ENCODE data around the gene AK5.

AK5 gene

GRCh38 chr1:77412820-77413530 lies 131.2 kb downstream of the AK5 start:
- Histone ChIP-seq H3K4me2 (ENCODE audit: low read depth, low read length, poor library complexity, severe bottlenecking) (no peak overlapping the region), H3K79me2 (ENCODE audit: insufficient read depth, low read length) (no peaks in the 10 kb centered on the region), H3K9me2 (replicated peaks; ENCODE audit: insufficient read depth, low read length) (no peaks in the 10 kb centered on the region), H3K27ac (ENCODE audit: low read depth, low read length) (no peak overlapping the region), H3F3A (ENCODE audit: insufficient read depth) (no peaks in the 10 kb centered on the region), H3K36me3 (ENCODE audit: low read length) (no peaks in the 10 kb centered on the region), H3K9me3 (ENCODE audit: insufficient read depth, low read length) (no peaks in the 10 kb centered on the region), H3K4me3 (ENCODE audit: insufficient read depth, low read length, poor library complexity, severe bottlenecking) (no peak overlapping the region), H3K9ac (ENCODE audit: low read length) (no peak overlapping the region), H2AFZ (ENCODE audit: low read depth, low read length, severe bottlenecking) (no peak overlapping the region), H3K27me3 (ENCODE audit: low read length) (no peaks in the 10 kb centered on the region), H4K20me1 (ENCODE audit: low read depth, low read length) (no peaks in the 10 kb centered on the region)
- no peak for TF ChIP-seq EZH2phosphoT487 (conservative IDR thresholded peaks at IDR 0.05; ENCODE audit: low read length)

GRCh38 chr1:77413541-77414335 lies 131.9 kb downstream of the AK5 start:
- TF ChIP-seq EZH2phosphoT487 (conservative IDR thresholded peaks at IDR 0.05; ENCODE audit: low read length) (no peak), CTCF (IDR thresholded peaks at IDR 0.05; ENCODE audit: insufficient read depth, low read length, poor library complexity, severe bottlenecking) (no peak)
- H4K20me1 ChIP-seq (ENCODE audit: low read depth, low read length), result no peaks in the 10 kb centered on the region
- H3K9ac ChIP-seq (ENCODE audit: low read length), result no peak overlapping the region
- no peaks in the 10 kb centered on the region for H3K79me2 ChIP-seq (ENCODE audit: insufficient read depth, low read length)
- no peak overlapping the region for H3K4me2 ChIP-seq (ENCODE audit: low read depth, low read length, poor library complexity, severe bottlenecking)
- no peak overlapping the region for H2AFZ ChIP-seq (ENCODE audit: low read depth, low read length, severe bottlenecking)
- H3K36me3 ChIP-seq (ENCODE audit: low read length), result no peaks in the 10 kb centered on the region
- H3K9me3 ChIP-seq (ENCODE audit: insufficient read depth, low read length), result no peaks in the 10 kb centered on the region
- no peak overlapping the region for H3K4me3 ChIP-seq (ENCODE audit: insufficient read depth, low read length, poor library complexity, severe bottlenecking)
- no peaks in the 10 kb centered on the region for H3F3A ChIP-seq (ENCODE audit: insufficient read depth)
- H3K27ac ChIP-seq (ENCODE audit: low read depth, low read length), result no peak overlapping the region
- no peaks in the 10 kb centered on the region for H3K27me3 ChIP-seq (ENCODE audit: low read length)
- no peaks in the 10 kb centered on the region for H3K9me2 ChIP-seq (replicated peaks; ENCODE audit: insufficient read depth, low read length)

GRCh38 chr1:77415579-77415978 lies 133.8 kb downstream of the AK5 start:
- Histone ChIP-seq H3K27me3 (ENCODE audit: low read length) (no peaks in the 10 kb centered on the region), H2AFZ (ENCODE audit: low read depth, low read length, severe bottlenecking) (no peak overlapping the region)
- TF ChIP-seq EZH2phosphoT487 (conservative IDR thresholded peaks at IDR 0.05; ENCODE audit: low read length), result no peak
- no peak for TF ChIP-seq CTCF (IDR thresholded peaks at IDR 0.05; ENCODE audit: insufficient read depth, low read length, poor library complexity, severe bottlenecking)

More at GRCh38 chr1:77415579-77415978, 133.8 kb downstream of the AK5 start:
- no peak overlapping the region for H3K27ac ChIP-seq (ENCODE audit: low read depth, low read length)
- no peak overlapping the region for H3K4me3 ChIP-seq (ENCODE audit: insufficient read depth, low read length, poor library complexity, severe bottlenecking)
- H3K79me2 ChIP-seq (ENCODE audit: insufficient read depth, low read length), result no peaks in the 10 kb centered on the region
- H3K9ac ChIP-seq (ENCODE audit: low read length), result no peak overlapping the region
- no peaks in the 10 kb centered on the region for H3K36me3 ChIP-seq (ENCODE audit: low read length)
- no peaks in the 10 kb centered on the region for H3K9me2 ChIP-seq (replicated peaks; ENCODE audit: insufficient read depth, low read length)
- no peaks in the 10 kb centered on the region for H3F3A ChIP-seq (ENCODE audit: insufficient read depth)
- no peaks in the 10 kb centered on the region for H3K9me3 ChIP-seq (ENCODE audit: insufficient read depth, low read length)
- H3K4me2 ChIP-seq (ENCODE audit: low read depth, low read length, poor library complexity, severe bottlenecking), result no peak overlapping the region
- H4K20me1 ChIP-seq (ENCODE audit: low read depth, low read length), result no peaks in the 10 kb centered on the region
